Posterior cingulate gyrus (tissue), 11 donors: Measurements from ENCODE around the gene MOB3B.

ENCODE experiments used
- DNase-seq, 10 donors: peaks; one replicate each; pipeline versions ENCODE4 v3.0.0 to v3.0.0-alpha.2; 2020 to 2021; ENCODE audit warnings: mixed read lengths in 3 of 10
- intact Hi-C: fragments of 100-400 bp; cut with DNase I; formaldehyde crosslinking; loops from one replicate; pipeline ENCODE4 v1.15.1; 2023

Gene MOB3B

GRCh38 chr9:27404661-27405060 is 125.0 kb downstream of the MOB3B start:
- intact Hi-C loops, result no loop called here
- no peak for DNase-seq

- no peak for DNase-seq
- intact Hi-C loops, result no loop called here
Observed at GRCh38 chr9:27402626-27403025, 127.0 kb downstream of the MOB3B start.

- intact Hi-C loops, result no loop called here
- DNase-seq, result no peak
Observed at GRCh38 chr9:27400334-27400880, 129.2 kb downstream of the MOB3B start.

DNA sequence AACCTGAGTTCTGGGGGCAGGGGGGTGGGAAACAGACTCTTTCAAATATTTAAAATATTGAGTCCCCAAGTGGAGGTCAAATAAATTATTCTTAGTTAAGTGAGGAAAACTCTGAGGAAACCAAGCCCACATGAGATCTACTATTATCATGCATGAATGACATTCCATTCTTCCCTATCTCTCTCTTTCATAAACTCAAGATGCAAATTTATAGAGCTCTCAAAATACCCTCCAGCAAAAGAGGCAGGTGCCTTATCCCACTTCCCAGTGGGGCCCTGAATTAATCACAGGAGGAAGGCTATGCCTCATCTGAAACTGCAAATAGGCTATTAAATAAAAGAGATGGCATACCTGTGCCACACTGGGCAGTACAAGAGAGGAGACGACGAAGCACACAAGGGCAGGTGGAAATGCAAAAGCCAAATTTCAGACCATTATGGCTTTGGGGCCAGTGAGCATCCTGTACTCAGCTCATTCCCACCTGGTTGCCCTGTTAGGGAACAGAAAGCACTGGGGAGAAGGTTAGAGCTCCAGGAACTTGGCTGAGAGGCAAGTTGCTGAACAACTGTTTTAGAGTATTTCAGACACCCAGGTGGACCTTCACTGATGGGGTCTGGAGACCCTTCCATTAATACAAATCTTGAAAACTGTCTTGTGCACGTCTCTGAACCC is 130.5 kb downstream of the MOB3B start:
- intact Hi-C loops, result no loop called here
- DNase-seq, result no peak

- intact Hi-C loops, result no loop called here
- no peak for DNase-seq
Observed at GRCh38 chr9:27396495-27396894, 133.1 kb downstream of the MOB3B start.

- intact Hi-C loops, result no loop called here
- no peak for DNase-seq
Observed at GRCh38 chr9:27395484-27395921, 134.1 kb downstream of the MOB3B start.

DNA sequence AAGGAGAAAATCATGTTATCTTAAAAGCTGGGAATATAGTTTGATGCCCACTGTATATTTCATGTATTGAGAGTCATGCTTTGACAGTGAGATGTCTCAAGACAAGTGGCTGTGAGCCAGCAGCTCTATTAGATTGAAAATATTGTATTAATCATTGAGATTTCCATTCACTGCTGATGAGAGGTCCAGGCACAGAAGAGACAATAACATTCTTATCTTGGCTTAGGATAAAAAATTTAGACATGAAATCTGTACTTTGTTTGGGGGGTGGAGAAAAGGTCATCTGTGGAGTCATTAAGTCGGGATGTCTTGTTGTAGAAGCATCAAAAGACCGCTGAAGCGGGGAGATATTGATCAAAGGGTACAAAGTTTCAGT is 134.8 kb downstream of the MOB3B start:
- intact Hi-C loops, result loop anchor here (5.0 kb wide), 1 partner anchor 38 kb away; no protein-coding TSS in a partner anchor
- no peak for DNase-seq

DNA sequence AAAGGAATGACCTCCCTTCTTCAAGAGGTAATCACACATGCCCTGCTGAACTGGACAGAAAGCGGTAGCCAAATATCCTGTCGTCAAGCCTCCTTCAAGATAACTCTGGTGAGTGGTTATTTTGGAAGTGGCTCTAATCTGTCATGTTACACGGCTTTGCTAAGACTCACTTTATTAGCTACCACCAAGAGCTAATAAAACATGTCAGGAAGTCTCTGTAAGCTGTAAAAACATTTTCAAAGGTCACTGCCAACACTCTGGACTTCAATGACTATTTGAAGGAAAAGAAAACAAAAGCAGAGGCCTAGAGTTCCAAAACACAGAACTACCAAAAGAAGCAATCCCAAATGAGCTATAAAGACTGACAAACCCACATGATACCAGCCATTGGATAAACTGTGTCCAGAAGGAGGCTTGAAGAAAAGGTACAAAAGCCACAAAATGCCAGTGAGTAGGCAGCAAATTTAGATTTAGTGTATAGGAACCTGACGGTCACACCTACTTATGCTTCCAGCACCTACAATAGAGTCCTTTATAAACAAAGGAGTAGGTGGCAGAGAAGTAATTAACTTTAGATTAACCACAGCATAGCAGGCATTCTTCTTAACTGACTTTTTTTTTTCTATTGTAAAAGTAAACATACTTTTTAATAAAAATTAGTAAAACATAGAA is 135.3 kb downstream of the MOB3B start:
- intact Hi-C loops, result loop anchor here (5.0 kb wide), 1 partner anchor 37 kb away; no protein-coding TSS in a partner anchor
- DNase-seq, result no peak

DNA sequence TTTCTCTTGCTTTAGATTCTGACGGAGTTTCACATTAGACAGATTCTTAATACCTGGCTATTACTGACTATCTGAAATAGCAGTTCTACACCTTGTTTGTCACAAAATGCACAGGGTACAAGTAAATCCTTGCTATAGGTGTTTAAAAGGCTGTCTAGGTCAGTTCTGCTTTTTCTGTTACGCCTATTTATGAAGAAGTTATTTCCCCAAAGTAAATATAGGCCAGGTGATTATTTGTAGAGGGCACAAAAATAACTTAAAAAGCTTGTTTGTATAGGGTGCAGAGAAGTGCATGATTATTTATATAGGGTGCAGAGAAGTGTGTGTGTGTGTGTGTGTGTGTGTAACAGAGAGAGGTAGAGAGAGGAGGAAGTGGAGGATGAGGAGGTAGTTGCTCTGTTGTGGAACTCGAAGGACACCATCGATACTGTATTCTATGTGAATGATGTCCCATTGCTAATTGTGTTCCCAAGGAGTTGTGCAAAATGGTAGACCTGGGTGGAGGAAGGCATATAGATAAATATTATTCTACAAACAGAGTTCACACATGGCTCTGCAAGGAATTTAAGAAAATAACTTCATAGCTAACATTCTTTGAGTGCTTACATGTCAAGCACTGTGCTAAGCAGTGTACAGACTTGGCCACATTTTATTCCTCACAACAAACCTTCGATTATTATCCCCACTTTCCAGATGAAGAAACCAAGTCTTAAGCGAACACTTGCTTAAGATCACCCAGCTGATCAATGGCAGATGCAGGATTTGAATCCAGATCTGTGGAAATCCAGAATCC is 136.4 kb downstream of the MOB3B start:
- DNase-seq, result no peak
- intact Hi-C loops, result loop anchor here (5.0 kb wide), 1 partner anchor 36 kb away; no protein-coding TSS in a partner anchor

DNA sequence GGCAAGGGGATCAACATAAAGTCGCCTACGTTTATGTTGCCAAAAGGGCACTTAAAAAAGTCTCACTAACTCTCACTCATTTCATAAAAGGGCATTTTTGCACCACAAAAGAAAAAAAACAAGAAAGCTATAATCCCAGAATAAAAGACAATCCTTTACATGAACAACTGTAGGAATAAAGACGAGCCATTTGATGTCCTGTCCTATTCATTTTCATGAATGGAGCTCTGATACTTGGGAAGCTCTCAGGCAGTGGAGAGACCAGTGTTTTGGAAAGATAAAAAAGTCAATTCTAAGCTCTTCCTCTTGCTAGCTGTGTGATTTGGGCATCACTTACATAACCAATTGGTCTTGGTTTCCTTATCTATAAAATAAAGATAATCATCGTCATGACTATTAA is 137.2 kb downstream of the MOB3B start:
- DNase-seq, result no peak
- intact Hi-C loops, result loop anchor here (5.0 kb wide), 1 partner anchor 35 kb away; no protein-coding TSS in a partner anchor

DNA sequence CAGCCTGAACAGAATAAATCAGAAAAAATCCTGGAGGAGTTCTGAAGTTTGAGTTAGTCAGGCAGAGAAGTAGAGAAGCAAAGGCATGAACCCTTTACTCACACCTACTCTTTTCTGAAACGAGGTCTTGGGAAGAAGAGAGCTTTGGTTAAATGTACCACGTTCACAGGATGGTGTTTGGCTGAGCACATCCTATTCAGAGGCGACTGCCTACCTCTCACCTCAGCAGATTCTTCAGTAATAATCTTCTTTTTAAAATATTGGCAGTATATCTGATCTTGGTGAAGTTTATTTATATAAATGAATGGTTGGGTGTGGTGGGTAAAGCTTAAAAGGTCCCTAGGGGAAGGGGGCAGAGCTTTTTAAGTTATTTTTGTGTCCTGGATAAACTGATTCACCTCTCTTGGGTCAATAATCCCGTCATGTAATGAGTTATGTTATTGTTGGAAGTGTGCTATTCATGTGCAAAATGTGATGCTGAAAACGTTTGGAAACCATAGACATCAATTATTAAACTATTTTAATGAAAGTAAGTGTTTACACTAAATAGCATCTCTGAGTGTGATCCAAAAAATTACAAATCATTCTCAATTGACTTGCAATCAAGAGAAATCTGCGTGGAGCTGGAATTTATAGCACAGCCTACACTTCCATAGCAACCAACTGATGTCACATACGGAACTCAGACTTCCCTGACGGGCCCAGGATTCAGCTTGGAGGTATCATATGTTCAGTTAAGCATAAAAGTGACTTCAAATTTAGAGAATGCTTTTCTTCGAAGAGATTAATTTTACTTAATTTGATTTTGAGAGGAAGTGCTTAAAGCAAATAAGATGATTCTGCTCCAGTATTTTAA is 138.3 kb downstream of the MOB3B start:
- intact Hi-C loops, result loop anchor here (5.0 kb wide), 1 partner anchor 34 kb away; no protein-coding TSS in a partner anchor
- DNase-seq, result no peak

DNA sequence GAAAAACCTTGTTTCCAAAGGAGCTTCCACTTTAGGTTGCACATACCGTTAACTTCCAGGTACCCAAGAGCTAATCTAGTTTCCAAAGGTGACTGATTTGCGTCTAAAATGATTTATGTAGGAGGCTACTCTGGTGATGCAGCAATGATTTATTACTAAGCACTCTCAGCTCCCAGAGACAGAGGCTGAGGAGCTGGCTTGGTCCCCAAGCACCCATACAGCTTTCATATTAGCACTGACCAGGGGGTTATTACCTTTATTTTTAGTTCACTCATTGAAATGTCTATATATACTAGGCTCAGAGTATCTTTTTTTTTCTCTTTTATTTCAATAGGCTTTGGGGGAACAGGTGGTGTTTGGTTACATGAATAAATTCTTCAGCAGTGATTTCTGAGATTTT is 141.5 kb downstream of the MOB3B start:
- no peak for DNase-seq
- intact Hi-C loops, result no loop called here

DNA sequence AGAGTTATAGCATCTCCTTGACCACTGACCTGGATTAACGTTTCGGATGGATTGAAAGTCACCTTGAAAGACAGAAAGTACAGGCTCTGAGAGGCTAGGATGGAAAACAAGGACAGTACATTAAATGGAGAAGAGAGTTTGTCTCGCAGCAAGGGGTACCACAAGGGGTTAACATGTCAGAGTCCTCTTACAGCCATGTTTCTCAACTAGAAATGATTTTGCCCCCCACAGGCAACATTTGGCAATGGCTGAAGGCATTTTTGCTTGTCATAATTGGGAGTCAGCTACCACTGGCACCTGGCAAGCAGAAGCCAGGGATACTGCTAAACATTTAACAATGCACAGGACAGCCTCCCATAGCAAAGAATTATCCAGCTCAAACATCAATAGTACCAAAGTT is 141.9 kb downstream of the MOB3B start:
- no peak for DNase-seq
- intact Hi-C loops, result no loop called here

DNA sequence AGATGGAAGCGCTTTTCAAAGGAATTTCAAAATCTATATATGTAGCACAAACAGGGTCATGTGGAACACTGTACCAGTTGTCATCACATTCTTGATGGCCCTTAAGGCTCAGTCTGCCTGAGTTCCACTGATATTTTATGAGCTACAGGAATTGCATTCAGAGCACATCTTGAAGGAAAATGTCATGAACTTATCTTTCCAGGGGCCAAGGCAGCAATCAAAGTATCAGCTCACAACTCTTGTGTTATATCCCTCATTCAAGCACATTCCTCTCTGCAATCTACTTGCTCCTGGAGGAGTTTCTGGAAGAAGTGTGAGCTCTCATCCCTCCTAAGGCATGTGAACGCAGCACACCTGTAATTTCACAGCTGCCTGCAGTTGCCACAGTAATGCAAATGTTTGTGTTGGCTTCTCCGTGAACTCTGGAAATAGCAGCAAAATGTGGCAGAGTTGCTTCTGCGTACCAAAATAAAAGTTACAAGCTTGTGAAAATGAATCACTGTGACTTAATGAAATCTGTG is 143.0 kb downstream of the MOB3B start:
- no peak for DNase-seq
- intact Hi-C loops, result no loop called here

- DNase-seq, result no peak
- intact Hi-C loops, result no loop called here
Observed at GRCh38 chr9:27385606-27386322, 143.8 kb downstream of the MOB3B start.

GRCh38 chr9:27384262-27385014 is 145.2 kb downstream of the MOB3B start:
- intact Hi-C loops, result no loop called here
- DNase-seq, result no peak

DNA sequence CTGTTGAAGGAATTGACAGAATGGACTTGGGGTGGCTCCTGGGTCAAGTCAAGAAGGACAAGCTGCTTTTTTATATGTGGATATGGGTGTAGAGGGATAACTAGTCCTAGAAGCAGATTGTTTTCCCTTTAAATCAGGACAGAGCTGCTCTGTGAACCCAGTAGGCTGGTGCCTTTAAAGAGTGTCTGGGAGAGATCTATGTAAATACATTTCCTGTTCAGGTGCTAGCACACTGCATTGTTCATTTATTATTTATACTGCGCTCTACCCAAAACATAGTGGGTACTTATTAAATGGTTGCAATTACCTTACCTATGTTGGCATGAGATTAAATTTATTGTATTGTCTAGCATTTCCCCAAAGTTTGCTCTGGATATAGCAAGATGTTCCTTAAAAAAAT is 146.1 kb downstream of the MOB3B start:
- no peak for DNase-seq
- intact Hi-C loops, result no loop called here

DNA sequence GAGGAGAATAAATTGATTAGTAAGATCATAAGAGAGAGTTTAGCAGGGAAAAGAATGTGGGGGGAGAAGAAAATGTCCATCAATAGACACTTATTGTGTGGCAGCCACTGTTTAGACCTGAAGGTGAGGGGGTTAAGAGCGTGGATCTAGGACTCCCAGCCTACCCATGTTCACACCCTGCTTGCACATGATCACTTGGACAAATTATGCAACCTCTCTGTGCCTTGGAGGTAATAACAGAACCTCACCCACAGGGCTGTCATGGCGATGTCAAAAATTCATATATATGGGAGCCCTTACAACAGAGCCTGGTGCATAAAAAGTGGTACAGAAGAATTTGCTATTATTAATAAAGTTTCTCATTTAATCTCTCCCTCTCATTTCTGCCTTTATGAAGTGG is 146.6 kb downstream of the MOB3B start:
- intact Hi-C loops, result no loop called here
- DNase-seq, result no peak

DNA sequence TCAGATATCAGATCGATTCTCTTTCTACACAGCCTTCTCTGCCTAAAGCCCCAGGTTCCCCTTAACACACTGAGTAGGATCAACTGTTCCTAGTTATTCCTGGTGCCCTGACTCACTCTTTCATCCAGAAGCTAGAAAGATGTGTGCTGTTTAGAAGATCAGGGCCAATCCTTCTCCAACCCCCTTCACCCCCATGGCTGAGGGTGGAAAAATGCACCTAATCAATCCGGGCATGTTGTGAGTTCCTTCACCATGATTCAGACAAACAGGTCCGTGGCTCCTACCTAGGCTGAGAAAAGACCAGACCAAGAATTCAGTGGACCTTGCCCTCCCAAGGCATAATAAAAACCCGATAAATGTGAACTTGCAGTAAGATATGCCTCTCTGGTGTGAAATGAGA is 147.3 kb downstream of the MOB3B start:
- intact Hi-C loops, result no loop called here
- no peak for DNase-seq
